H1 (cell line): Measurements from ENCODE around the gene SFT2D1. TPM values are rescaled to one million over a fixed set of nuclear protein-coding genes. Genes with fewer than 3 reads are reported as not detected.

Experiments used
- ASH2L ChIP-seq: fragments of 200-600, 300-600 bp; sonication (generic); IDR thresholded peaks from one replicate; pipeline ENCODE4 v1.7.1; 2017; ENCODE audit warnings: low read length
- BACH1 ChIP-seq: IDR thresholded peaks from 2 replicates; pipeline ENCODE4 v1.6.1; 2012; ENCODE audit warnings: low read length, improper control_type of control experiment
- CREB1 ChIP-seq: IDR thresholded peaks from 2 replicates; pipeline ENCODE4 v1.6.1; 2012; ENCODE audit warnings: inconsistent platforms
- GABPA ChIP-seq: IDR thresholded peaks from 2 replicates; pipeline ENCODE4 v1.6.1; 2011; ENCODE audit warnings: mild to moderate bottlenecking, low read length, moderate library complexity, borderline replicate concordance; ENCODE audit not compliant: insufficient read depth
- HDAC2 ChIP-seq, 2 experiments: fragments of 300-600 bp in 1 of 2; sonication (generic) in 1 of 2; IDR thresholded peaks; 2 replicates each; pipeline ENCODE4 v1.6.1; 2011 to 2012; ENCODE audit warnings: low read depth in 2 of 2, low read length in 2 of 2, mild to moderate bottlenecking in 2 of 2, moderate library complexity in 2 of 2, borderline replicate concordance in 1 of 2, inconsistent platforms in 1 of 2
- JUN ChIP-seq: IDR thresholded peaks from 2 replicates; pipeline ENCODE4 v1.6.1; 2011; ENCODE audit warnings: low read depth, mild to moderate bottlenecking, improper control_type of control experiment, low read length
- KDM1A ChIP-seq: fragments of 200-600, 300-600 bp; sonication (generic); IDR thresholded peaks from 2 replicates; pipeline ENCODE4 v1.7.1; 2016; ENCODE audit warnings: mild to moderate bottlenecking, low read length, borderline replicate concordance
- KDM5A ChIP-seq: fragments of 200-600 bp; IDR thresholded peaks from 2 replicates; pipeline ENCODE4 v1.7.1; 2012; ENCODE audit warnings: mild to moderate bottlenecking, low read length, inconsistent platforms, mixed read lengths
- MAX ChIP-seq: IDR thresholded peaks from 2 replicates; pipeline ENCODE4 v1.6.1; 2012; ENCODE audit warnings: inconsistent platforms
- POLR2A ChIP-seq, 2 experiments: IDR thresholded peaks; 1 replicate in 1 of 2; 2 replicates in 1 of 2; pipeline ENCODE4 v1.6.1; 2011; ENCODE audit warnings: low read depth in 2 of 2, low read length in 2 of 2, mild to moderate bottlenecking in 2 of 2; ENCODE audit errors: control extremely low read depth in 1 of 2
- POLR2AphosphoS5 ChIP-seq: IDR thresholded peaks from 2 replicates; pipeline ENCODE4 v1.6.1; 2011; ENCODE audit warnings: low read depth, low read length
- RBBP5 ChIP-seq: IDR thresholded peaks from 2 replicates; pipeline ENCODE4 v1.7.1; 2012; ENCODE audit warnings: low read depth, mild to moderate bottlenecking, inconsistent platforms, low read length, moderate library complexity, borderline replicate concordance
- RNF2 ChIP-seq: fragments of 200-900, 300-1000 bp; sonication (generic); IDR thresholded peaks from 2 replicates; pipeline ENCODE4 v1.7.1; 2016; ENCODE audit warnings: borderline replicate concordance, low read depth, mild to moderate bottlenecking, antibody characterized with exemption, low read length; ENCODE audit not compliant: poor library complexity, severe bottlenecking; ENCODE audit errors: missing control alignments
- SAP30 ChIP-seq: fragments of 300-600 bp; sonication (generic); IDR thresholded peaks from 2 replicates; pipeline ENCODE4 v1.7.1; 2012; ENCODE audit warnings: low read length, moderate library complexity, mild to moderate bottlenecking, inconsistent platforms; ENCODE audit not compliant: insufficient read depth, insufficient replicate concordance
- SIN3A ChIP-seq, 2 experiments: IDR thresholded peaks in 1 of 2; conservative IDR thresholded peaks in 1 of 2; 2 replicates each; pipeline ENCODE4 v1.6.1; 2011 to 2012; ENCODE audit warnings: low read length in 2 of 2, improper control_type of control experiment in 1 of 2, low read depth in 1 of 2, mild to moderate bottlenecking in 1 of 2
- SUZ12 ChIP-seq: fragments of 200-600 bp; sonication (generic); IDR thresholded peaks from 2 replicates; pipeline ENCODE4 v1.6.1; 2012; ENCODE audit warnings: mild to moderate bottlenecking, inconsistent platforms, low read length, moderate library complexity, mixed read lengths
- TAF1 ChIP-seq: IDR thresholded peaks from 2 replicates; pipeline ENCODE4 v1.6.1; 2011; ENCODE audit warnings: mild to moderate bottlenecking, low read depth, low read length
- TBP ChIP-seq: IDR thresholded peaks from 2 replicates; pipeline ENCODE4 v1.6.1; 2011; ENCODE audit warnings: low read depth, low read length, improper control_type of control experiment
- TCF12 ChIP-seq: IDR thresholded peaks from 2 replicates; pipeline ENCODE4 v1.6.1; 2011; ENCODE audit warnings: low read depth, mild to moderate bottlenecking, low read length
- USF2 ChIP-seq: IDR thresholded peaks from 2 replicates; pipeline ENCODE4 v1.6.1; 2011; ENCODE audit warnings: low read length, improper control_type of control experiment
- YY1 ChIP-seq: IDR thresholded peaks from 2 replicates; pipeline ENCODE4 v1.6.1; 2011; ENCODE audit warnings: low read depth, mild to moderate bottlenecking, low read length
- polyA plus RNA-seq, 7 experiments: library from polyadenylated mRNA; depleted of rRNA in 3 of 7; stranded (reverse) in 5 of 7; unstranded in 2 of 7; fragments of >200 nt in 5 of 7; fragments of 200-250 nt in 2 of 7; gene quantifications; 1 replicate in 5 of 7; 2 replicates in 1 of 7; 4 replicates in 1 of 7; pipeline versions ENCODE4 v1.2.1 to v1.2.3, GENCODE V29; 2011 to 2013; ENCODE audit warnings: missing spikeins in 2 of 7, mixed read lengths in 2 of 7
- total RNA-seq: library from RNA; stranded (reverse); fragmentation: NEBNext Ultra II Directional; extraction: Animal tissue kit (Norgen Biotek cat#: 25700); gene quantifications from 2 replicates; pipeline ENCODE4 v1.2.1, GENCODE V29; 2021

The SFT2D1 gene
- total and polyA plus RNA-seq, 2 of the 8 experiments (the other 6 are each of a cell fraction or from before 2014, with no cell fraction given), result 52.3 to 76.1 TPM

- TF ChIP-seq TBP (peak; percentile 39; the same call in 1 of the 2 replicates), POLR2AphosphoS5 (peak; percentile 65; the same call in 1 of the 2 replicates), ASH2L (peak; percentile 80), SAP30 (no peak), JUN (no peak), CREB1 (peak; percentile 67), KDM5A (no peak), SUZ12 (no peak), RBBP5 (peak; percentile 99), TCF12 (0 out of 2 replicates have a peak, but pooled peaks have one; percentile 15), USF2 (peak; percentile 44; the same call in 1 of the 2 replicates), RNF2 (no peak), POLR2A (IDR thresholded peaks at IDR 0.05; ENCODE audit: control extremely low read depth in 1 of 2, low read depth in 2 of 2, low read length in 2 of 2) (peak; percentile 37 to 77; a peak in 2 of 3 replicates), TAF1 (peak; percentile 59; the same call in 1 of the 2 replicates), BACH1 (peak; percentile 41), SIN3A (conservative IDR thresholded peaks at IDR 0.05 in 1 of 2, IDR thresholded peaks at IDR 0.05 in 1 of 2; ENCODE audit: low read depth in 1 of 2, low read length in 2 of 2) (peak in 1 of 2 experiments; percentile 36; a peak in 1 of 4 replicates), KDM1A (peak; percentile 86; the same call in 1 of the 2 replicates), MAX (0 out of 2 replicates have a peak, but pooled peaks have one; percentile 11), GABPA (peak; percentile 56; the same call in 1 of the 2 replicates), HDAC2 (IDR thresholded peaks at IDR 0.05; ENCODE audit: borderline replicate concordance in 1 of 2, low read depth in 2 of 2, low read length in 2 of 2) (peak in 1 of 2 experiments; percentile 16; a peak in 1 of 4 replicates), YY1 (0 out of 2 replicates have a peak, but pooled peaks have one; percentile 21)
Measured at GRCh38 chr6:166342349-166343149, at the start of gene SFT2D1 (continued).
